ENCODE results near the gene PDZD7.
A peak's percentile ranks its signal among the peaks of the same experiment; 100 is the strongest.

Gene PDZD7

GRCh38 chr10:101046332-101047238, 15.7 kb upstream of the PDZD7 start:
- Histone ChIP-seq H3K9me3 (ENCODE audit: control insufficient read depth, low read depth, low read length) (no peaks in the 10 kb centered on the region), H3K27ac (ENCODE audit: low read length) (no peak overlapping the region), H3K4me3 (ENCODE audit: low read length) (peak overlapping the region; percentile 26), H3K4me1 (ENCODE audit: control insufficient read depth, low read depth, low read length) (peaks cover 3% of the 10 kb centered on the region), H3K27me3 (ENCODE audit: control insufficient read depth, insufficient read depth, low read length) (peaks cover 85% of the 10 kb centered on the region), H3K9ac (ENCODE audit: low read length) (no peak overlapping the region), H3K36me3 (ENCODE audit: control insufficient read depth, low read depth, low read length) (no peaks in the 10 kb centered on the region)

- H3K27ac ChIP-seq (ENCODE audit: low read length): no peak overlapping the region
- H3K4me3 ChIP-seq (ENCODE audit: low read length): no peak overlapping the region
- no peaks in the 10 kb centered on the region for H3K9me3 ChIP-seq (ENCODE audit: control insufficient read depth, low read depth, low read length)
- no peaks in the 10 kb centered on the region for H3K36me3 ChIP-seq (ENCODE audit: control insufficient read depth, low read depth, low read length)
- peaks cover 3% of the 10 kb centered on the region for H3K4me1 ChIP-seq (ENCODE audit: control insufficient read depth, low read depth, low read length)
- no peak overlapping the region for H3K9ac ChIP-seq (ENCODE audit: low read length)
- H3K27me3 ChIP-seq (ENCODE audit: control insufficient read depth, insufficient read depth, low read length): peaks cover 74% of the 10 kb centered on the region
Observed at GRCh38 chr10:101044117-101044516, 13.2 kb upstream of the PDZD7 start.

GRCh38 chr10:101043363-101043707, 12.4 kb upstream of the PDZD7 start:
- Histone ChIP-seq H3K27me3 (ENCODE audit: control insufficient read depth, insufficient read depth, low read length) (peaks cover 72% of the 10 kb centered on the region), H3K9ac (ENCODE audit: low read length) (peak overlapping the region; percentile 40), H3K4me3 (ENCODE audit: low read length) (peak overlapping the region; percentile 67), H3K9me3 (ENCODE audit: control insufficient read depth, low read depth, low read length) (no peaks in the 10 kb centered on the region), H3K36me3 (ENCODE audit: control insufficient read depth, low read depth, low read length) (no peaks in the 10 kb centered on the region), H3K27ac (ENCODE audit: low read length) (no peak overlapping the region), H3K4me1 (ENCODE audit: control insufficient read depth, low read depth, low read length) (peaks cover 3% of the 10 kb centered on the region)

GRCh38 chr10:101042667-101043362, 11.9 kb upstream of the PDZD7 start:
- Histone ChIP-seq H3K27me3 (ENCODE audit: control insufficient read depth, insufficient read depth, low read length) (peaks cover 72% of the 10 kb centered on the region), H3K9me3 (ENCODE audit: control insufficient read depth, low read depth, low read length) (no peaks in the 10 kb centered on the region), H3K36me3 (ENCODE audit: control insufficient read depth, low read depth, low read length) (no peaks in the 10 kb centered on the region), H3K4me3 (ENCODE audit: low read length) (peak overlapping the region; percentile 67), H3K4me1 (ENCODE audit: control insufficient read depth, low read depth, low read length) (peaks cover 3% of the 10 kb centered on the region), H3K9ac (ENCODE audit: low read length) (peak overlapping the region; percentile 40), H3K27ac (ENCODE audit: low read length) (no peak overlapping the region)

GRCh38 chr10:101042118-101042517, 11.2 kb upstream of the PDZD7 start:
- Histone ChIP-seq H3K4me3 (ENCODE audit: low read length) (peak overlapping the region; percentile 67), H3K9me3 (ENCODE audit: control insufficient read depth, low read depth, low read length) (no peaks in the 10 kb centered on the region), H3K4me1 (ENCODE audit: control insufficient read depth, low read depth, low read length) (peaks cover 3% of the 10 kb centered on the region), H3K27me3 (ENCODE audit: control insufficient read depth, insufficient read depth, low read length) (peaks cover 71% of the 10 kb centered on the region), H3K36me3 (ENCODE audit: control insufficient read depth, low read depth, low read length) (no peaks in the 10 kb centered on the region), H3K27ac (ENCODE audit: low read length) (no peak overlapping the region), H3K9ac (ENCODE audit: low read length) (no peak overlapping the region)

- Histone ChIP-seq H3K9ac (ENCODE audit: low read length) (no peak overlapping the region), H3K4me1 (ENCODE audit: control insufficient read depth, low read depth, low read length) (no peaks in the 10 kb centered on the region), H3K27ac (ENCODE audit: low read length) (no peak overlapping the region), H3K4me3 (ENCODE audit: low read length) (no peak overlapping the region), H3K36me3 (ENCODE audit: control insufficient read depth, low read depth, low read length) (no peaks in the 10 kb centered on the region), H3K27me3 (ENCODE audit: control insufficient read depth, insufficient read depth, low read length) (peaks cover 66% of the 10 kb centered on the region), H3K9me3 (ENCODE audit: control insufficient read depth, low read depth, low read length) (no peaks in the 10 kb centered on the region)
Observed at GRCh38 chr10:101041252-101041761, 10.4 kb upstream of the PDZD7 start.

GRCh38 chr10:101040851-101041250, 9.9 kb upstream of the PDZD7 start:
- peaks cover 66% of the 10 kb centered on the region for H3K27me3 ChIP-seq (ENCODE audit: control insufficient read depth, insufficient read depth, low read length)

GRCh38 chr10:101040061-101040460, 9.1 kb upstream of the PDZD7 start:
- Histone ChIP-seq H3K27ac (ENCODE audit: low read length) (no peak overlapping the region), H3K9ac (ENCODE audit: low read length) (no peak overlapping the region), H3K4me1 (ENCODE audit: control insufficient read depth, low read depth, low read length) (no peaks in the 10 kb centered on the region), H3K4me3 (ENCODE audit: low read length) (no peak overlapping the region), H3K9me3 (ENCODE audit: control insufficient read depth, low read depth, low read length) (no peaks in the 10 kb centered on the region), H3K36me3 (ENCODE audit: control insufficient read depth, low read depth, low read length) (no peaks in the 10 kb centered on the region), H3K27me3 (ENCODE audit: control insufficient read depth, insufficient read depth, low read length) (peaks cover 66% of the 10 kb centered on the region)

More at GRCh38 chr10:101040851-101041250, 9.9 kb upstream of the PDZD7 start:
- Histone ChIP-seq H3K4me1 (ENCODE audit: control insufficient read depth, low read depth, low read length) (no peaks in the 10 kb centered on the region), H3K9me3 (ENCODE audit: control insufficient read depth, low read depth, low read length) (no peaks in the 10 kb centered on the region), H3K27ac (ENCODE audit: low read length) (no peak overlapping the region), H3K36me3 (ENCODE audit: control insufficient read depth, low read depth, low read length) (no peaks in the 10 kb centered on the region), H3K9ac (ENCODE audit: low read length) (no peak overlapping the region), H3K4me3 (ENCODE audit: low read length) (no peak overlapping the region)

- no peaks in the 10 kb centered on the region for H3K36me3 ChIP-seq (ENCODE audit: control insufficient read depth, low read depth, low read length)
- H3K4me3 ChIP-seq (ENCODE audit: low read length): no peak overlapping the region
- no peak overlapping the region for H3K27ac ChIP-seq (ENCODE audit: low read length)
- H3K4me1 ChIP-seq (ENCODE audit: control insufficient read depth, low read depth, low read length): no peaks in the 10 kb centered on the region
- H3K27me3 ChIP-seq (ENCODE audit: control insufficient read depth, insufficient read depth, low read length): peaks cover 66% of the 10 kb centered on the region
- no peaks in the 10 kb centered on the region for H3K9me3 ChIP-seq (ENCODE audit: control insufficient read depth, low read depth, low read length)
- no peak overlapping the region for H3K9ac ChIP-seq (ENCODE audit: low read length)
Observed at GRCh38 chr10:101038484-101038883, 7.6 kb upstream of the PDZD7 start.

GRCh38 chr10:101036726-101037125, 5.8 kb upstream of the PDZD7 start:
- H3K27me3 ChIP-seq (ENCODE audit: control insufficient read depth, insufficient read depth, low read length): peaks cover 80% of the 10 kb centered on the region
- no peak overlapping the region for H3K27ac ChIP-seq (ENCODE audit: low read length)
- H3K4me3 ChIP-seq (ENCODE audit: low read length): no peak overlapping the region
- no peaks in the 10 kb centered on the region for H3K9me3 ChIP-seq (ENCODE audit: control insufficient read depth, low read depth, low read length)
- H3K9ac ChIP-seq (ENCODE audit: low read length): no peak overlapping the region
- H3K4me1 ChIP-seq (ENCODE audit: control insufficient read depth, low read depth, low read length): peaks cover 5% of the 10 kb centered on the region
- H3K36me3 ChIP-seq (ENCODE audit: control insufficient read depth, low read depth, low read length): no peaks in the 10 kb centered on the region

- H3K27me3 ChIP-seq (ENCODE audit: control insufficient read depth, insufficient read depth, low read length): peaks cover 86% of the 10 kb centered on the region
- H3K4me3 ChIP-seq (ENCODE audit: low read length): no peak overlapping the region
- no peaks in the 10 kb centered on the region for H3K36me3 ChIP-seq (ENCODE audit: control insufficient read depth, low read depth, low read length)
- no peak overlapping the region for H3K9ac ChIP-seq (ENCODE audit: low read length)
- peaks cover 11% of the 10 kb centered on the region for H3K4me1 ChIP-seq (ENCODE audit: control insufficient read depth, low read depth, low read length)
- H3K9me3 ChIP-seq (ENCODE audit: control insufficient read depth, low read depth, low read length): no peaks in the 10 kb centered on the region
- H3K27ac ChIP-seq (ENCODE audit: low read length): no peak overlapping the region
Observed at GRCh38 chr10:101035916-101036702, 5.2 kb upstream of the PDZD7 start.
